AG04450 (cell line): ENCODE measurements around the gene PUM2. TPM values are rescaled to one million over a fixed set of nuclear protein-coding genes. Genes with fewer than 3 reads are reported as not detected.

Experiments
- CTCF ChIA-PET: fragments of 300-600, 350-600 bp; formaldehyde crosslinking; extraction: SDS; loops from one replicate; lab custom pipeline; 2022; ENCODE audit warnings: antibody characterized with exemption, inconsistent platforms; lab: Charles Lee
- POLR2A ChIA-PET: fragments of 350-600 bp; formaldehyde crosslinking; extraction: SDS; loops from one replicate; lab custom pipeline; 2021; ENCODE audit warnings: antibody characterized with exemption, inconsistent platforms; lab: Yijun Ruan, JAX
- DNase-seq: peaks from one replicate; pipeline ENCODE4 v3.0.0-alpha.2; 2011; ENCODE audit warnings: low read depth, low spot score
- H3K27ac ChIP-seq: one replicate; pipeline ENCODE4 v1.5.1; 2012; ENCODE audit warnings: low read depth, low read length, control low read depth
- H3K27me3 ChIP-seq: one replicate; pipeline ENCODE4 v1.6.0; 2012; ENCODE audit warnings: low read length; ENCODE audit not compliant: control insufficient read depth, insufficient read depth
- H3K4me3 ChIP-seq: 2 replicates; pipeline ENCODE4 v1.5.1; 2011; ENCODE audit warnings: mild to moderate bottlenecking, low read depth, low read length, control low read depth
- H3K9me3 ChIP-seq: 2 replicates; pipeline ENCODE4 v1.5.1; 2012; ENCODE audit warnings: low read length; ENCODE audit not compliant: control insufficient read depth, insufficient read depth
- CTCF ChIP-seq: IDR thresholded peaks from 2 replicates; pipeline ENCODE4 v1.5.1; 2011; ENCODE audit warnings: low read depth, low read length, control low read depth, inconsistent platforms
- polyA plus RNA-seq: library from polyadenylated mRNA; depleted of rRNA; stranded (reverse); fragments of >200 nt; gene quantifications from 2 replicates; pipeline ENCODE4 v1.2.3, GENCODE V29; 2011

PUM2 gene
- polyA plus RNA-seq, 1 experiment = 53.7 TPM

- Histone ChIP-seq H3K27ac (no peak overlapping the region), H3K4me3 (no peak overlapping the region), H3K27me3 (no peaks in the 10 kb centered on the region), H3K9me3 (no peaks in the 10 kb centered on the region)
- DNase-seq = no peak
- TF ChIP-seq CTCF = no peak
- ChIA-PET CTCF (no interaction called here), POLR2A (interaction anchor here (0.7 kb wide), 1 partner anchor 448 kb away, joined by 7 read pairs; no protein-coding TSS in a partner anchor)
These were observed 11.2 kb upstream of the PUM2 start for GRCh38 chr2:20361893-20362292.

- ChIA-PET CTCF (interaction anchor here (1.0 to 1.7 kb wide), 2 partner anchors 32 to 52 kb away, joined by 4 to 5 read pairs; no protein-coding TSS in a partner anchor), POLR2A (no interaction called here)
- no peak for DNase-seq
- H3K27me3 ChIP-seq = no peaks in the 10 kb centered on the region
- no peak overlapping the region for H3K27ac ChIP-seq
- no peaks in the 10 kb centered on the region for H3K9me3 ChIP-seq
- TF ChIP-seq CTCF = no peak
- no peak overlapping the region for H3K4me3 ChIP-seq
These were observed 8.5 kb upstream of the PUM2 start for GRCh38 chr2:20359096-20359495.

GRCh38 chr2:20357638-20358389, 7.2 kb upstream of the PUM2 start:
- no peak overlapping the region for H3K4me3 ChIP-seq
- ChIA-PET POLR2A (no interaction called here), CTCF (no interaction called here)
- TF ChIP-seq CTCF = no peak
- H3K27ac ChIP-seq = no peak overlapping the region
- H3K9me3 ChIP-seq = no peaks in the 10 kb centered on the region
- H3K27me3 ChIP-seq = no peaks in the 10 kb centered on the region
- DNase-seq = no peak

GRCh38 chr2:20356042-20356441, 5.4 kb upstream of the PUM2 start:
- Histone ChIP-seq H3K27ac (no peak overlapping the region), H3K27me3 (no peaks in the 10 kb centered on the region), H3K9me3 (no peaks in the 10 kb centered on the region), H3K4me3 (no peak overlapping the region)
- no peak for TF ChIP-seq CTCF
- DNase-seq = peak; percentile 77
- ChIA-PET POLR2A (no interaction called here), CTCF (interaction anchor here (0.8 kb wide), 1 partner anchor 55 kb away, joined by 3 read pairs; no protein-coding TSS in a partner anchor)

GRCh38 chr2:20355131-20355530, 4.5 kb upstream of the PUM2 start:
- no peaks in the 10 kb centered on the region for H3K27me3 ChIP-seq
- no peak for DNase-seq
- H3K27ac ChIP-seq = no peak overlapping the region
- no peak for TF ChIP-seq CTCF
- no peaks in the 10 kb centered on the region for H3K9me3 ChIP-seq
- POLR2A ChIA-PET = no interaction called here
- CTCF ChIA-PET = interaction anchor here (4.0 kb wide), 1 partner anchor 24 kb away, joined by 18 read pairs; no protein-coding TSS in a partner anchor
- H3K4me3 ChIP-seq = no peak overlapping the region
